H1 (cell line): ENCODE data around the gene PDYN. TPM values are rescaled to one million over a fixed set of nuclear protein-coding genes. Genes with fewer than 3 reads are reported as not detected.

Experiments
- CTCF ChIA-PET: fragments of 300-600 bp; sonication (Branson Sonifier 250); formaldehyde crosslinking; loops from one replicate; lab custom pipeline; 2021; ENCODE audit not compliant: partially characterized antibody; lab: Charles Lee
- POLR2A ChIA-PET: fragments of 300-600 bp; sonication (Branson Sonifier 250); formaldehyde crosslinking; loops from one replicate; lab custom pipeline; 2021; ENCODE audit warnings: inconsistent platforms; ENCODE audit not compliant: partially characterized antibody; lab: Charles Lee
- DNase-seq, 2 experiments: peaks; one replicate each; pipeline versions ENCODE4 v3.0.0 to v3.0.0-alpha.2; 2010 to 2022; ENCODE audit warnings: low spot score in 2 of 2, low read depth in 1 of 2, mixed read lengths in 1 of 2
- FAIRE-seq: peaks from 2 replicates; lab custom pipeline; 2011; peaks lifted over from hg19 to GRCh38; lab: Jason Lieb, UNC
- H2AFZ ChIP-seq: 2 replicates; pipeline ENCODE4 v1.8.1; 2012; ENCODE audit warnings: low read length, inconsistent platforms
- H2AK5ac ChIP-seq: 2 replicates; pipeline ENCODE4 v1.6.1; 2013; ENCODE audit warnings: low read depth, low read length
- H2BK120ac ChIP-seq: replicated peaks from 2 replicates; pipeline ENCODE3; 2013; ENCODE audit warnings: low read depth, low read length, inconsistent platforms
- H2BK12ac ChIP-seq: 2 replicates; pipeline ENCODE4 v1.6.1; 2013; ENCODE audit warnings: low read depth, low read length
- H2BK15ac ChIP-seq: 2 replicates; pipeline ENCODE4 v1.6.1; 2013; ENCODE audit warnings: low read length
- H2BK20ac ChIP-seq: 2 replicates; pipeline ENCODE4 v1.6.1; 2013; ENCODE audit warnings: low read length
- H2BK5ac ChIP-seq: 2 replicates; pipeline ENCODE4 v1.6.1; 2013; ENCODE audit warnings: low read depth, low read length
- H3K14ac ChIP-seq: 2 replicates; pipeline ENCODE4 v1.6.1; 2013; ENCODE audit warnings: inconsistent platforms; ENCODE audit not compliant: insufficient read length
- H3K18ac ChIP-seq: 2 replicates; pipeline ENCODE4 v1.6.1; 2013; ENCODE audit warnings: low read length; ENCODE audit errors: extremely low read depth
- H3K23ac ChIP-seq: 2 replicates; pipeline ENCODE4 v1.6.1; 2013; ENCODE audit warnings: inconsistent platforms; ENCODE audit not compliant: insufficient read length
- H3K23me2 ChIP-seq: 2 replicates; pipeline ENCODE4 v1.6.1; 2013; ENCODE audit warnings: low read depth, low read length
- H3K27ac ChIP-seq: 2 replicates; pipeline ENCODE4 v1.6.1; 2011; ENCODE audit warnings: low read depth, low read length, inconsistent platforms
- H3K27me3 ChIP-seq, 4 experiments: replicated peaks in 1 of 4; 1 replicate in 1 of 4; 2 replicates in 3 of 4; pipeline versions ENCODE4 v1.6.1 to v1.8.1; 2011 to 2013; ENCODE audit warnings: low read length in 3 of 4, mild to moderate bottlenecking in 3 of 4, inconsistent platforms in 2 of 4, mixed read lengths in 2 of 4, moderate library complexity in 1 of 4; ENCODE audit not compliant: control insufficient read depth in 3 of 4, insufficient read depth in 3 of 4; ENCODE audit errors: extremely low read depth in 1 of 4
- H3K36me3 ChIP-seq, 4 experiments: 2 replicates each; pipeline versions ENCODE4 v1.6.1 to v1.8.1; 2011 to 2013; ENCODE audit warnings: mild to moderate bottlenecking in 4 of 4, low read length in 3 of 4, moderate library complexity in 2 of 4, control low read depth in 1 of 4, inconsistent platforms in 1 of 4; ENCODE audit not compliant: insufficient read depth in 4 of 4, control insufficient read depth in 2 of 4
- H3K4ac ChIP-seq: replicated peaks from 2 replicates; pipeline ENCODE3; 2013; ENCODE audit warnings: low read length, low read depth, mixed read lengths, inconsistent platforms; ENCODE audit not compliant: insufficient read length
- H3K4me1 ChIP-seq, 4 experiments: replicated peaks in 1 of 4; 1 replicate in 1 of 4; 2 replicates in 3 of 4; pipeline versions ENCODE4 v1.6.1 to v1.8.1; 2011 to 2013; ENCODE audit warnings: low read length in 3 of 4, inconsistent platforms in 2 of 4, mixed read lengths in 1 of 4; ENCODE audit not compliant: insufficient read depth in 4 of 4, control insufficient read depth in 3 of 4
- H3K4me2 ChIP-seq, 2 experiments: 2 replicates each; pipeline versions ENCODE4 v1.6.1 to v1.8.1; 2011 to 2013; ENCODE audit warnings: low read depth in 2 of 2, low read length in 2 of 2, control low read depth in 1 of 2, inconsistent platforms in 1 of 2, mild to moderate bottlenecking in 1 of 2; ENCODE audit not compliant: insufficient read depth in 1 of 2
- H3K4me3 ChIP-seq, 4 experiments: fragments of 200-600, 300-600 bp in 1 of 4; sonication (generic), shearing (Covaris generic), sonication (Bioruptor Twin) in 1 of 4; 2 replicates each; pipeline versions ENCODE4 v1.5.1 to v1.8.1; 2011 to 2016; ENCODE audit warnings: low read length in 4 of 4, low read depth in 3 of 4, control low read depth in 2 of 4, inconsistent platforms in 2 of 4, mild to moderate bottlenecking in 2 of 4, mixed read lengths in 1 of 4, moderate library complexity in 1 of 4; ENCODE audit not compliant: insufficient read depth in 2 of 4; ENCODE audit errors: extremely low read depth in 1 of 4
- H3K56ac ChIP-seq: replicated peaks from 2 replicates; pipeline ENCODE3; 2013; ENCODE audit warnings: low read depth, mild to moderate bottlenecking, mixed read lengths, low read length, inconsistent platforms; ENCODE audit not compliant: insufficient read length
- H3K79me1 ChIP-seq: 2 replicates; pipeline ENCODE4 v1.6.1; 2013; ENCODE audit warnings: low read depth, low read length, control low read depth
- H3K79me2 ChIP-seq, 2 experiments: 2 replicates each; pipeline versions ENCODE4 v1.6.1 to v1.8.1; 2012 to 2013; ENCODE audit warnings: low read length in 2 of 2, mild to moderate bottlenecking in 2 of 2, inconsistent platforms in 1 of 2; ENCODE audit not compliant: insufficient read depth in 2 of 2, control insufficient read depth in 1 of 2
- H3K9ac ChIP-seq, 4 experiments: replicated peaks in 1 of 4; 1 replicate in 1 of 4; 2 replicates in 3 of 4; pipeline versions ENCODE4 v1.6.1 to v1.8.1; 2011 to 2013; ENCODE audit warnings: low read depth in 3 of 4, low read length in 3 of 4, control low read depth in 2 of 4, mild to moderate bottlenecking in 2 of 4, moderate library complexity in 2 of 4, inconsistent platforms in 1 of 4; ENCODE audit errors: extremely low read depth in 1 of 4
- H3K9me3 ChIP-seq, 2 experiments: 2 replicates each; pipeline versions ENCODE4 v1.6.1 to v1.8.1; 2012 to 2013; ENCODE audit warnings: mild to moderate bottlenecking in 2 of 2, moderate library complexity in 2 of 2, control low read depth in 1 of 2, inconsistent platforms in 1 of 2, low read depth in 1 of 2, low read length in 1 of 2, mixed read lengths in 1 of 2; ENCODE audit not compliant: insufficient read depth in 2 of 2
- H4K20me1 ChIP-seq, 2 experiments: replicated peaks in 1 of 2; 2 replicates each; pipeline versions ENCODE3 to v1.8.1; 2011 to 2013; ENCODE audit warnings: inconsistent platforms in 2 of 2, low read length in 2 of 2, mild to moderate bottlenecking in 1 of 2; ENCODE audit not compliant: insufficient read depth in 2 of 2, control insufficient read depth in 1 of 2
- H4K5ac ChIP-seq: 2 replicates; pipeline ENCODE4 v1.6.1; 2013; ENCODE audit warnings: low read length, low read depth, mixed read lengths, inconsistent platforms; ENCODE audit not compliant: insufficient read length
- H4K8ac ChIP-seq: 2 replicates; pipeline ENCODE4 v1.8.0; 2013; ENCODE audit warnings: mild to moderate bottlenecking, moderate library complexity, low read length, inconsistent platforms; ENCODE audit not compliant: insufficient read depth; ENCODE audit errors: extremely low read depth
- H4K91ac ChIP-seq: replicated peaks from 2 replicates; pipeline ENCODE3; 2013; ENCODE audit warnings: low read length, mixed read lengths, inconsistent platforms; ENCODE audit not compliant: insufficient read length
- CTCF ChIP-seq, 3 experiments: IDR thresholded peaks; 1 replicate in 2 of 3; 2 replicates in 1 of 3; pipeline versions ENCODE4 v1.5.1 to v1.6.1; 2011; ENCODE audit warnings: low read length in 3 of 3, mild to moderate bottlenecking in 3 of 3, inconsistent platforms in 2 of 3, low read depth in 1 of 3, moderate library complexity in 1 of 3; ENCODE audit not compliant: insufficient read depth in 1 of 3; ENCODE audit errors: control extremely low read depth in 1 of 3
- EP300 ChIP-seq, 2 experiments: IDR thresholded peaks; 1 replicate in 1 of 2; 2 replicates in 1 of 2; pipeline ENCODE4 v1.6.1; 2011 to 2012; ENCODE audit warnings: low read depth in 2 of 2, low read length in 2 of 2, mild to moderate bottlenecking in 2 of 2, borderline replicate concordance in 1 of 2, inconsistent platforms in 1 of 2, moderate library complexity in 1 of 2
- HDAC2 ChIP-seq, 2 experiments: fragments of 300-600 bp in 1 of 2; sonication (generic) in 1 of 2; IDR thresholded peaks; 2 replicates each; pipeline ENCODE4 v1.6.1; 2011 to 2012; ENCODE audit warnings: low read depth in 2 of 2, low read length in 2 of 2, mild to moderate bottlenecking in 2 of 2, moderate library complexity in 2 of 2, borderline replicate concordance in 1 of 2, inconsistent platforms in 1 of 2
- KDM4A ChIP-seq: IDR thresholded peaks from one replicate; pipeline ENCODE4 v1.7.1; 2012; ENCODE audit warnings: low read depth, mild to moderate bottlenecking, moderate library complexity, low read length, inconsistent platforms; ENCODE audit not compliant: severe bottlenecking
- RAD21 ChIP-seq, 2 experiments: IDR thresholded peaks in 1 of 2; conservative IDR thresholded peaks in 1 of 2; 2 replicates each; pipeline ENCODE4 v1.6.1; 2011; ENCODE audit warnings: low read depth in 2 of 2, low read length in 2 of 2, improper control_type of control experiment in 1 of 2, inconsistent platforms in 1 of 2, mild to moderate bottlenecking in 1 of 2, moderate library complexity in 1 of 2
- SP1 ChIP-seq: IDR thresholded peaks from 2 replicates; pipeline ENCODE4 v1.6.1; 2011; ENCODE audit warnings: low read depth, low read length
- TAF1 ChIP-seq: IDR thresholded peaks from 2 replicates; pipeline ENCODE4 v1.6.1; 2011; ENCODE audit warnings: mild to moderate bottlenecking, low read depth, low read length
- WGBS, 2 experiments: shearing (Covaris generic) in 1 of 2; methylation state at CpG; one replicate each; pipeline versions ENCODE4 v1.1.6 to v1.1.7; 2013 to 2015; ENCODE audit warnings: low lambda C conversion rate in 2 of 2, mixed read lengths in 2 of 2, inconsistent platforms in 1 of 2, low coverage in 1 of 2, missing lambda C conversion rate in 1 of 2; ENCODE audit not compliant: insufficient replicate concordance in 2 of 2, insufficient coverage in 1 of 2, insufficient read length in 1 of 2; ENCODE audit errors: extremely low coverage in 1 of 2, missing lambda C conversion rate in 1 of 2; 5-methylcytosine and 5-hydroxymethylcytosine counted together
- polyA plus RNA-seq, 7 experiments: library from polyadenylated mRNA; depleted of rRNA in 3 of 7; stranded (reverse) in 5 of 7; unstranded in 2 of 7; fragments of >200 nt in 5 of 7; fragments of 200-250 nt in 2 of 7; gene quantifications; 1 replicate in 5 of 7; 2 replicates in 1 of 7; 4 replicates in 1 of 7; pipeline versions ENCODE4 v1.2.1 to v1.2.3, GENCODE V29; 2011 to 2013; ENCODE audit warnings: missing spikeins in 2 of 7, mixed read lengths in 2 of 7
- total RNA-seq: library from RNA; stranded (reverse); fragmentation: NEBNext Ultra II Directional; extraction: Animal tissue kit (Norgen Biotek cat#: 25700); gene quantifications from 2 replicates; pipeline ENCODE4 v1.2.1, GENCODE V29; 2021

PDYN gene
- total and polyA plus RNA-seq, 2 of the 8 experiments (the other 6 are each of a cell fraction or from before 2014, with no cell fraction given), result 0.54 to 0.60 TPM

- Histone ChIP-seq H2BK120ac (peak overlapping the region; percentile 57), H2BK12ac (peak overlapping the region; percentile 50; the same call in 1 of the 2 replicates), H3K56ac (no peak overlapping the region), H3K23ac (no peak overlapping the region), H3K4ac (no peak overlapping the region), H3K9me3 (no peaks in the 10 kb centered on the region), H3K79me1 (no peaks in the 10 kb centered on the region), H3K4me2 (peak overlapping the region; percentile 35 to 64), H2BK20ac (no peak overlapping the region), H3K23me2 (no peaks in the 10 kb centered on the region; the same call in 1 of the 2 replicates), H3K4me1 (peaks cover 4 to 17% (median 11%) of the 10 kb centered on the region in 4 experiments; a peak in 6 of 7 replicates), H4K5ac (no peak overlapping the region), H2AFZ (no peak overlapping the region), H2BK15ac (no peak overlapping the region), H3K27me3 (peaks cover 0 to 4% (median 0%) of the 10 kb centered on the region in 4 experiments; a peak in 2 of 7 replicates), H3K18ac (no peak overlapping the region), H4K20me1 (no peaks in the 10 kb centered on the region), H3K4me3 (peak overlapping the region in 1 of 4 experiments; percentile 50; a peak in 3 of 8 replicates), H2AK5ac (no peak overlapping the region), H3K14ac (no peak overlapping the region), H4K8ac (no peak overlapping the region), H3K27ac (no peak overlapping the region), H3K9ac (no peak overlapping the region; a peak in 1 of 7 replicates), H3K79me2 (no peaks in the 10 kb centered on the region), H4K91ac (no peak overlapping the region), H2BK5ac (peak overlapping the region; percentile 30; the same call in 1 of the 2 replicates), H3K36me3 (no peaks in the 10 kb centered on the region)
- 0 out of 2 replicates have a peak, but pooled peaks have one; percentile 3 for TF ChIP-seq SP1
- TF ChIP-seq RAD21 (IDR thresholded peaks at IDR 0.05 in 1 of 2, conservative IDR thresholded peaks at IDR 0.05 in 1 of 2; ENCODE audit: low read depth in 2 of 2, low read length in 2 of 2), result peak in 1 of 2 experiments; percentile 28; a peak in 2 of 4 replicates
- TF ChIP-seq CTCF (IDR thresholded peaks at IDR 0.05; ENCODE audit: control extremely low read depth in 1 of 3, insufficient read depth in 1 of 3, low read depth in 1 of 3, low read length in 3 of 3), result peak; percentile 6 to 36 (median 13); a peak in 3 of 4 replicates
- peak; percentile 5 for TF ChIP-seq KDM4A
- no peak for TF ChIP-seq HDAC2 (IDR thresholded peaks at IDR 0.05; ENCODE audit: borderline replicate concordance in 1 of 2, low read depth in 2 of 2, low read length in 2 of 2)
- 0 out of 2 replicates have a peak, but pooled peaks have one; percentile 8 for TF ChIP-seq TAF1
- no peak for TF ChIP-seq EP300 (IDR thresholded peaks at IDR 0.05; ENCODE audit: borderline replicate concordance in 1 of 2, low read depth in 2 of 2, low read length in 2 of 2)
- no peak for DNase-seq
- FAIRE-seq, result peak; percentile 70
- WGBS, 2 experiments, result 28% methylated on average over 14 of the region's 14 CpGs; no CpG with 5 or more reads in 1 of the 2 experiments
- POLR2A ChIA-PET, result interaction anchor here (0.7 to 1.4 kb wide), 6 partner anchors 9 to 188 kb away, joined by 3 to 9 read pairs (median 4); partner anchors contain the start of gene STK35
- CTCF ChIA-PET, result interaction anchor here (0.7 to 6.5 kb wide), 37 partner anchors 10 to 1000 kb away, joined by 3 to 57 read pairs (median 4); no protein-coding TSS in a partner anchor
Measured at GRCh38 chr20:1964659-1965405, 29.0 kb downstream of the PDYN start.
